CD14-positive monocyte (primary cell): Measurements from ENCODE around the gene CYTH1. TPM values are rescaled to one million over a fixed set of nuclear protein-coding genes. Genes with fewer than 3 reads are reported as not detected.

Experiments used
- DNase-seq, 3 donors: peaks; one replicate each; pipeline ENCODE4 v3.0.0-alpha.2; 2011 to 2022
- H2AFZ ChIP-seq: 2 replicates; pipeline ENCODE4 v1.6.0; 2012; ENCODE audit warnings: mild to moderate bottlenecking, low read depth, low read length, inconsistent platforms; ENCODE audit not compliant: insufficient read depth, poor library complexity, severe bottlenecking
- H3K27ac ChIP-seq, 2 donors: 1 replicate in 1 of 2; 2 replicates in 1 of 2; pipeline ENCODE4 v1.5.1; 2012 to 2013; ENCODE audit warnings: low read length in 2 of 2, control low read depth in 1 of 2, inconsistent platforms in 1 of 2, low read depth in 1 of 2, mild to moderate bottlenecking in 1 of 2
- H3K27me3 ChIP-seq, 2 donors: one replicate each; pipeline versions ENCODE4 v1.6.0 to v1.6.1; 2011 to 2013; ENCODE audit warnings: low read length in 2 of 2; ENCODE audit not compliant: control insufficient read depth in 2 of 2, insufficient read depth in 2 of 2
- H3K36me3 ChIP-seq, 2 donors: replicated peaks in 1 of 2; 1 replicate in 1 of 2; 2 replicates in 1 of 2; pipeline versions ENCODE4 v1.5.1 to v1.6.1; 2012 to 2013; ENCODE audit warnings: low read length in 2 of 2, control low read depth in 1 of 2, inconsistent platforms in 1 of 2, mild to moderate bottlenecking in 1 of 2; ENCODE audit not compliant: insufficient read depth in 2 of 2, control insufficient read depth in 1 of 2
- H3K4me1 ChIP-seq, 2 donors: 1 replicate in 1 of 2; 2 replicates in 1 of 2; pipeline versions ENCODE4 v1.5.1 to v1.6.1; 2012 to 2013; ENCODE audit warnings: low read length in 2 of 2, control low read depth in 1 of 2, inconsistent platforms in 1 of 2, mild to moderate bottlenecking in 1 of 2, moderate library complexity in 1 of 2; ENCODE audit not compliant: insufficient read depth in 2 of 2, control insufficient read depth in 1 of 2
- H3K4me2 ChIP-seq: replicated peaks from 2 replicates; pipeline ENCODE3; 2012; ENCODE audit warnings: low read length, moderate library complexity, mild to moderate bottlenecking; ENCODE audit not compliant: poor library complexity, severe bottlenecking; ENCODE audit errors: extremely low read depth
- H3K4me3 ChIP-seq, 3 experiments: fragments of 200-600 bp in 1 of 3; sonication (generic) in 1 of 3; replicated peaks in 1 of 3; 1 replicate in 2 of 3; 2 replicates in 1 of 3; pipeline ENCODE4 v1.5.1; 2011 to 2013; ENCODE audit warnings: low read length in 3 of 3, mild to moderate bottlenecking in 3 of 3, control low read depth in 2 of 3, low read depth in 2 of 3, inconsistent platforms in 1 of 3, moderate library complexity in 1 of 3
- H3K79me2 ChIP-seq: 2 replicates; pipeline ENCODE4 v1.6.0; 2012; ENCODE audit warnings: mild to moderate bottlenecking, control low read depth, inconsistent platforms, low read length, moderate library complexity; ENCODE audit not compliant: insufficient read depth
- H3K9ac ChIP-seq: 2 replicates; pipeline ENCODE4 v1.6.0; 2017; ENCODE audit warnings: low read length, mild to moderate bottlenecking; ENCODE audit not compliant: insufficient read depth, poor library complexity, severe bottlenecking
- H3K9me3 ChIP-seq, 2 donors: replicated peaks in 1 of 2; 1 replicate in 1 of 2; 2 replicates in 1 of 2; pipeline versions ENCODE4 v1.5.1 to v1.6.1; 2012 to 2013; ENCODE audit warnings: low read length in 2 of 2, control low read depth in 1 of 2; ENCODE audit not compliant: control insufficient read depth in 1 of 2, insufficient read depth in 1 of 2
- H4K20me1 ChIP-seq: 2 replicates; pipeline ENCODE4 v1.6.0; 2012; ENCODE audit warnings: mild to moderate bottlenecking, low read length, control low read depth, moderate library complexity; ENCODE audit not compliant: insufficient read depth
- H3K27ac Mint-ChIP-seq, 7 donors: one replicate each; pipeline ENCODE4 v1.8.0; 2020; ENCODE audit warnings: mild to moderate bottlenecking in 7 of 7, mixed read lengths in 7 of 7, moderate library complexity in 6 of 7, inconsistent platforms in 2 of 7
- H3K27me3 Mint-ChIP-seq, 3 donors: one replicate each; pipeline ENCODE4 v1.8.0; 2021 to 2022; ENCODE audit warnings: low read depth in 3 of 3, mild to moderate bottlenecking in 3 of 3, mixed read lengths in 3 of 3, moderate library complexity in 3 of 3, inconsistent platforms in 1 of 3
- H3K36me3 Mint-ChIP-seq, 2 donors: one replicate each; pipeline ENCODE4 v1.8.0; 2020; ENCODE audit warnings: mixed read lengths in 2 of 2, inconsistent platforms in 1 of 2, mild to moderate bottlenecking in 1 of 2
- H3K4me1 Mint-ChIP-seq: one replicate; pipeline ENCODE4 v1.8.0; 2020; ENCODE audit warnings: mild to moderate bottlenecking, mixed read lengths
- H3K4me3 Mint-ChIP-seq, 2 donors: one replicate each; pipeline ENCODE4 v1.8.0; 2020; ENCODE audit warnings: mild to moderate bottlenecking in 2 of 2, mixed read lengths in 2 of 2, moderate library complexity in 1 of 2
- H3K9me3 Mint-ChIP-seq, 7 donors: one replicate each; pipeline ENCODE4 v1.8.0; 2020 to 2022; ENCODE audit warnings: mixed read lengths in 7 of 7, mild to moderate bottlenecking in 6 of 7, moderate library complexity in 6 of 7, inconsistent platforms in 2 of 7
- WGBS: methylation state at CpG from one replicate; pipeline ENCODE4 v1.1.5; 2013; ENCODE audit warnings: missing lambda C conversion rate; ENCODE audit not compliant: insufficient coverage; 5-methylcytosine and 5-hydroxymethylcytosine counted together
- intact Hi-C, 2 donors: fragments of 100-400 bp; cut with micrococcal nuclease; formaldehyde crosslinking; loops; one replicate each; pipeline versions ENCODE4 v1.15.0 to v1.15.1; 2023
- polyA plus RNA-seq, 3 donors: library from polyadenylated mRNA; depleted of rRNA in 1 of 3; unstranded in 2 of 3; stranded (reverse) in 1 of 3; fragments of 300-500 nt in 2 of 3; fragments of >200 nt in 1 of 3; fragmentation: Illumina TruSeq in 2 of 3; gene quantifications; 1 replicate in 2 of 3; 2 replicates in 1 of 3; pipeline ENCODE4 v1.2.3, GENCODE V29; 2012 to 2021
- TF ChIP-seq, protein P1 (sequence below): fragments of 200-600 bp; IDR thresholded peaks from one replicate; pipeline ENCODE4 v1.8.0; 2022; ENCODE audit warnings: antibody characterized with exemption, mild to moderate bottlenecking

Gene CYTH1
- polyA plus RNA-seq, 3 donors = 68.6 to 211 (median 80.9) TPM

DNA sequence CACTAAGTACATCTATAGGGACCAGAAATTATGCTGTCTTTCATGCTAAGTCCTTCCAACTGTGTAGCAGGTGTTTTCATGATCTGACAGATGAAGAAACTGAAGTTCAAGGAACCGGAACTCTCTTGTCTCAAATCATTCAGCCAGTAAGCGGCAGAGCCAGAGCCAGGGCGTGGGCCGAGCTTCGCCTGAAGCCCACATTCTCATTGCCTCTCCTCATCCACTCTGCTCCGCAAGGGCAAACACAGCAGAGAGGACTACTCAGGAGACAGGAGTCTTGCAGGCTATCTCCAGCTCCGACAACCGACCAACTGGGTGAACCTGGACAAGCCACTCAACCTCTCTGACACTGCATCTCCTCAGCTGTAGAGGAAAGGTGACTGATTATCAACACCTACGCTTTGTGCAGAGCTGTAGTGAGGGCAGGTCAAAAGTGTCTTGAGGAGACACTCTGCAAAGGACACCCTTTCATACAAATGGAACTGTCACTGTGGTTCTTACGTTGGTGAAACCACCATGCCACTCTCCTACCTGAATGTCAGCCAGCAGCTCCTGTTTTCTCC, 72.9 kb downstream of the CYTH1 start:
- H3K36me3 Mint-ChIP-seq = peaks cover 56 to 63% of the 10 kb centered on the region in 2 donors
- H3K9me3 ChIP-seq = no peaks in the 10 kb centered on the region
- peaks cover 0 to 2% (median 0%) of the 10 kb centered on the region in 7 donors for H3K9me3 Mint-ChIP-seq
- TF ChIP-seq, protein P1, sequence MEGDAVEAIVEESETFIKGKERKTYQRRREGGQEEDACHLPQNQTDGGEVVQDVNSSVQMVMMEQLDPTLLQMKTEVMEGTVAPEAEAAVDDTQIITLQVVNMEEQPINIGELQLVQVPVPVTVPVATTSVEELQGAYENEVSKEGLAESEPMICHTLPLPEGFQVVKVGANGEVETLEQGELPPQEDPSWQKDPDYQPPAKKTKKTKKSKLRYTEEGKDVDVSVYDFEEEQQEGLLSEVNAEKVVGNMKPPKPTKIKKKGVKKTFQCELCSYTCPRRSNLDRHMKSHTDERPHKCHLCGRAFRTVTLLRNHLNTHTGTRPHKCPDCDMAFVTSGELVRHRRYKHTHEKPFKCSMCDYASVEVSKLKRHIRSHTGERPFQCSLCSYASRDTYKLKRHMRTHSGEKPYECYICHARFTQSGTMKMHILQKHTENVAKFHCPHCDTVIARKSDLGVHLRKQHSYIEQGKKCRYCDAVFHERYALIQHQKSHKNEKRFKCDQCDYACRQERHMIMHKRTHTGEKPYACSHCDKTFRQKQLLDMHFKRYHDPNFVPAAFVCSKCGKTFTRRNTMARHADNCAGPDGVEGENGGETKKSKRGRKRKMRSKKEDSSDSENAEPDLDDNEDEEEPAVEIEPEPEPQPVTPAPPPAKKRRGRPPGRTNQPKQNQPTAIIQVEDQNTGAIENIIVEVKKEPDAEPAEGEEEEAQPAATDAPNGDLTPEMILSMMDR = no peak
- H3K27ac Mint-ChIP-seq = peak overlapping the region; percentile 42 to 83 (median 65)
- WGBS = 77% methylated on average over 6 of the region's 10 CpGs
- intact Hi-C loops = loop anchor here (5.0 kb wide), 2 partner anchors 212 to 457 kb away; no protein-coding TSS in a partner anchor
- H2AFZ ChIP-seq = no peak overlapping the region
- no peak overlapping the region for H3K9ac ChIP-seq
- peaks cover 48 to 61% of the 10 kb centered on the region in 2 donors for H3K36me3 ChIP-seq
- no peaks in the 10 kb centered on the region for H3K27me3 ChIP-seq
- H3K4me1 ChIP-seq = peaks cover 8 to 10% of the 10 kb centered on the region in 2 donors
- H3K4me3 Mint-ChIP-seq = no peak overlapping the region
- no peak overlapping the region for H3K4me3 ChIP-seq
- peaks cover 99% of the 10 kb centered on the region for H4K20me1 ChIP-seq
- H3K4me2 ChIP-seq = no peak overlapping the region
- H3K4me1 Mint-ChIP-seq = peaks cover 27% of the 10 kb centered on the region
- no peaks in the 10 kb centered on the region for H3K27me3 Mint-ChIP-seq
- peak overlapping the region in 1 of 2 donors; percentile 18 for H3K27ac ChIP-seq
- no peak for DNase-seq
- peaks cover 92% of the 10 kb centered on the region for H3K79me2 ChIP-seq

DNA sequence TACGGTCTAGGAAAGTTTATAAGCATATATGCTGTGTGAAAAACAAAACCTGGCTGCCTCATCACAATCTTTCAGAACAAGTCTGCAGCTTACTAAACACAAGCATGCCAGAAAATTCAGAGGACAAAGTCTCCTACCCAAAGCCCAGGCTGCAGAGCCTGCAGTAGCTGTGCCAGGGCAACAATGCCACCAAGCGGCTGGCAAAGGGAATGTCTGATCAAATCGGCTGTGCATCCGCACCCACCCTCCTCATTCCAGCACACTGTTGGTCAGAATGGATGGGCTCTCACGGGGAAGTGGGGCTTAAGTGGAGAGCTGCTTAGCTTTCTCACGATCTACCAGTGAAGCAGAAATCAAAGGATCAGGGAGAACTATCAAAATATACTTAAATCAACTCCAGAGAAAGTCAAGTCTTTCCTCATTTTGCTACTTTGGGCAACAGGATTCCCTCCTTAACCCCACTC, 73.5 kb downstream of the CYTH1 start:
- WGBS = no CpG with 5 or more reads among the region's 6 CpGs
- H3K79me2 ChIP-seq = peaks cover 88% of the 10 kb centered on the region
- peak; percentile 48 to 60 (median 60) for DNase-seq
- H3K36me3 Mint-ChIP-seq = peaks cover 62 to 70% of the 10 kb centered on the region in 2 donors
- H3K27me3 ChIP-seq = no peaks in the 10 kb centered on the region
- no peak overlapping the region for H2AFZ ChIP-seq
- peaks cover 8 to 10% of the 10 kb centered on the region in 2 donors for H3K4me1 ChIP-seq
- H4K20me1 ChIP-seq = peaks cover 99% of the 10 kb centered on the region
- TF ChIP-seq, protein P1 = peak; percentile 94
- no peak overlapping the region for H3K4me3 Mint-ChIP-seq
- H3K27me3 Mint-ChIP-seq = no peaks in the 10 kb centered on the region
- H3K9ac ChIP-seq = no peak overlapping the region
- H3K36me3 ChIP-seq = peaks cover 54 to 67% of the 10 kb centered on the region in 2 donors
- H3K9me3 ChIP-seq = no peaks in the 10 kb centered on the region
- no peak overlapping the region for H3K4me3 ChIP-seq
- no peak overlapping the region for H3K4me2 ChIP-seq
- H3K9me3 Mint-ChIP-seq = peaks cover 0 to 2% (median 0%) of the 10 kb centered on the region in 7 donors
- intact Hi-C loops = loop anchor here (1.0 to 5.0 kb wide), 3 partner anchors 211 to 456 kb away; no protein-coding TSS in a partner anchor
- peak overlapping the region in 1 of 2 donors; percentile 18 for H3K27ac ChIP-seq
- peaks cover 25% of the 10 kb centered on the region for H3K4me1 Mint-ChIP-seq
- peak overlapping the region in 6 of 7 donors; percentile 47 to 78 (median 71) for H3K27ac Mint-ChIP-seq
